Measurements from ENCODE around the gene HES3.
"Not testable (repeated sequence)": the region's sequence is repeated elsewhere in the genome, so short reads cannot be mapped to it uniquely, and the experiment has no call there.

Gene HES3

GRCh38 chr1:6218375-6219164 is 25.4 kb upstream of the HES3 start:
- no peak for DNase-seq (ENCODE audit: low read depth in 3 of 3)

DNA sequence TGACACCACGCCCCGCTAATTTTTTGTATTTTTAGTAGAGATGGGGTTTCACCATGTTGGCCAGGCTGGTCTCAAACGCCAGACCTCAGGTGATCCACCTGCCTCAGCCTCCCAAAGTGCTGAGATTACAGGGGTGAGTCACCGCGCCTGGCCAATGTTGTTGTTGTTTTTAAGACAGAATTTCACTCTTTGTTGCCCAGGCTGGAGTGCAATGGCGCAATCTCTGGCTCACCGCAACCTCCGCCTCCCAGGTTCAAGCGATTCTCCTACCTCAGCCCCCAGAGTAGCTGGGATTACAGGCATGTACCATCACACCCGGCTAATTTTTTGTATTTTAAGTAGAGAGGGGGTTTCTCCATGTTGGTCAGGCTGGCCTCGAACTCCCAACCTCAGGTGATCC is 24.3 kb upstream of the HES3 start:
- not testable (repeated sequence) for DNase-seq (ENCODE audit: low read depth in 3 of 3)

- DNase-seq (ENCODE audit: low read depth in 3 of 3) = no peak
Observed at GRCh38 chr1:6220236-6220635, 23.7 kb upstream of the HES3 start.

- no peak for DNase-seq (ENCODE audit: low read depth in 3 of 3)
Observed at GRCh38 chr1:6221210-6221784, 22.7 kb upstream of the HES3 start.

GRCh38 chr1:6222636-6223035 is 21.3 kb upstream of the HES3 start:
- no peak for DNase-seq (ENCODE audit: low read depth in 3 of 3)

DNA sequence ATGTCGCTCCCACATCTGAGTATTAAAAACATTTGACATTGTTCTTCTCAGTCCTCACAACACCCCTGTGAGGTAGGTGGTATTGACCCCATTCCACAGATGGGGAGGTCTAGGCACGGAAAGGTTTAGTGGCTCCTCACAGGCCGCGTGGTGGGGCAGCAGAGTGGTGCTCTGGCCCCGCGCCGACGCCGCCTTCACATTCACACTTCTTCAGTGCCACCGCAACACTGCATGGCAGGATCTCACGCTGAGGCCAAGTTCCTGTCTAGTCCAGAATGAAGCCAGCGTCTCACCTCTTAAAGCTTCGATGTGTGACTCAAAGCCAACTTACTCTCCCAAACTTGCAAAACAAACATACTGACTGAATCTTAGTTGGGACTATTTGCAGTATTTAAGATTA is 20.4 kb upstream of the HES3 start:
- DNase-seq (ENCODE audit: low read depth in 3 of 3) = no peak

GRCh38 chr1:6224718-6225117 is 19.3 kb upstream of the HES3 start:
- DNase-seq (ENCODE audit: low read depth in 3 of 3) = no peak

- DNase-seq (ENCODE audit: low read depth in 3 of 3) = no peak
Observed at GRCh38 chr1:6225651-6226050, 18.3 kb upstream of the HES3 start.

- DNase-seq (ENCODE audit: low read depth in 3 of 3) = no peak
Observed at GRCh38 chr1:6233376-6233775, 10.6 kb upstream of the HES3 start.

GRCh38 chr1:6234502-6235295 is 9.3 kb upstream of the HES3 start:
- DNase-seq (ENCODE audit: low read depth in 3 of 3) = no peak

- DNase-seq (ENCODE audit: low read depth in 3 of 3) = no peak
Observed at GRCh38 chr1:6235296-6235677, 8.7 kb upstream of the HES3 start.

- no peak for DNase-seq (ENCODE audit: low read depth in 3 of 3)
Observed at GRCh38 chr1:6237093-6237492, 6.9 kb upstream of the HES3 start.

DNA sequence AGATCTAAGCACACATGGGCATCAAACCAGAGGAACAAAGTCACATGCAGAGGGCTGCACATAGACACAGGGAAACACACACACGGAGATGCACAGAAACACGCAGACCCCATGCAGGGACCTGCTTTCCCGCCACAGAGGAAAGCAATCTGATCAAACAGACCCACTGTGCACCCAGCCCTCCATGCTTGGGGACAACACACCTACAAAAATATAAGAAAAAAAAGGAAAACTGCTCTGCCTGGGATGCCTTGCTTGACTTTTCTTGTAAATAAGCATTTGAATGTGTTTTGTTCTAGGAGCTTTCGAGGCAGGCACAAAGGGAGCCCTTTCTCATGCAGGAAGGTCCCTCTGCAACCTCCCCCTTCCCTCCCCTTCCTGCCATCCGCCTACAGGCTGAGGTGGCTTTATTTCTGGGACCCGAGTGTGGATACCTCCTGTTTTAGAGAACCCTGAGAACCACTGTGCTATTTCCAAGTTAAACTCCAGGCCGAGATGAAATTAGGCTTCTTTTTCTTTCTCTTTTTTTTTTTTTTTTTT is 4.7 kb upstream of the HES3 start:
- DNase-seq (ENCODE audit: low read depth in 3 of 3) = no peak

DNA sequence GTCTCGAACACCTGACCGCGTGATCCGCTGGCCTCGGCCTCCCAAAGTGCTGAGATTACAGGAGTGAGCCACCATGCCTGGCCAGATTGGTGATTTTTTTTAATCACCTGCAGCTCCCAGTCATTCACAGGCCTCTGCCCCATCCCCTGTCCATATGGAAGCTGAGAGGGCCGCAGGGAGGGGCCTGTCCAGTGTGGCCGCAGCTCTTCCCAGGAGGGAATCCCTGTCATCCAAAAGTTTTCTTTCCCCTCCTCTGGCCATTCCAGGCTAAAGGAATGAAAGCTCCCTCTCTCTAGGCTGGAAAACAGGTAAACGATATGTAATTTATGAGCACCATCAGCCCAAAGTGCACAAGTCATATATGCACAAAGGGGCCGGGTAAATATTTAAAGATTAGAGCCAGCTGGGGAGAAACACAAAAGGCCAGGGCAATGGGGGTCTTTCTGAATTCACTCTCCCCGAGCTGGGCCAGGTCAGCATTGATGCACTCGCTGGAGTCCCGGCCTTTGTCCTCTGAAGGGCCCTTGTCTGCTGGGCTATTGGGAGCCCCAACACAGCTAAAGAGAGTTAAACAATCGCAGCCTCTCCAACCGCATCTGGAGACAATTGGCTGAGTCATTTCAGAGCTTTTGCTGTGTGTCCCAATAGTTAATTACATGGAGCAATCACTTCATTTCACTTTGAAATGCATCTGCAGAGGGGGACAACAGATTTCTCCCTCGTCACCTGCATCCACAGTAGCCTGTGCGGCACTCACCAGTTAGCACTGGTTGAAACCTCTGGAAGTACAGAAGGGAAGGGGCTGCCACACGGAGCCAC is 3.8 kb upstream of the HES3 start:
- no peak for DNase-seq (ENCODE audit: low read depth in 3 of 3)

DNA sequence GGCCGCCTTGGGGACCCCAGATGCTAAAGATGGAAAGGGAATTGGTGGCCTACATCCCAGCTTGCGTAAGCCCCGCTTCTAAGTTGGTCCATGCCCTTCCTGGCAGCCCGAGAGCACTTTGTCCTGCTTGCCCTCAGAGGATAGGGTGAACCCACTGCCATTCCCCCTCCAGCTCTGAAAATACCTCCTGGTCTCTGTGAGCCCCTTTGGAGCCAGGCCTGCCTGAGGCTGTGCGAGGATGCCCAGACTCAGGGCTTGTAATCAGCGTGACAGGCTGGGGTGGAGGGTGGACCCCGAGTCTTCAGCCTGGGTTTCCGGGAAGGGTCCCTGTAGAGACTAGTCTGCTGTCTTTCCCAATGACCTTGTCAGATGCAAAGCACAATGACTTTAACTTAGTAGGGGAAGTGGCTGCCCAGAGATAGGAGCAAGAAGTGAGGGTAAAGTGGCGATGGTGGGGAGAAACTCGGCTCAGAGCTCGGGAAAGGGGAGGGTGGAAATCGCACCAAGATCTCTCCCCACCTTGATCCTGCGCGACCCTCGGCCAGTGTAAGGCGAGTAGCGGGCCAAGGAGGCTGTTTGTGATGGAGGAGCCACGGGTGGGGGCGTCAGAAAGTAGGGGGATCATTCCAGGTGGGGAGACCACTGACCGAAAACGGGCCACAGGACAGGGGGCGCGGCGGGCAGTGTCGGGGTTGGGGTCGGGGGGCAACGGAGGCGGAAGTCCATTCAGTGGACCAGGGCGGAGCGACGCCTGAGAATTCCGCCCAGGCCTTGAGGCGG is 2.7 kb upstream of the HES3 start:
- DNase-seq (ENCODE audit: low read depth in 3 of 3) = no peak

- no peak for DNase-seq (ENCODE audit: low read depth in 3 of 3)
Observed at GRCh38 chr1:6241887-6242740, 1.9 kb upstream of the HES3 start.

- DNase-seq (ENCODE audit: low read depth in 3 of 3) = no peak
Observed at GRCh38 chr1:6243053-6243834, 735 bp upstream of the HES3 start.

- DNase-seq (ENCODE audit: low read depth in 3 of 3) = no peak
Observed at GRCh38 chr1:6244401-6245049, 546 bp downstream of the HES3 start.
